Measurements from ENCODE around the gene RAMP3. TPM values are rescaled to one million over a fixed set of nuclear protein-coding genes. Genes with fewer than 3 reads are reported as not detected.
"Not testable (repeated sequence)": the region's sequence is repeated elsewhere in the genome, so short reads cannot be mapped to it uniquely, and the experiment has no call there.

RAMP3 gene
- total RNA-seq, 1 donor from 2014 or later: 5.7 TPM

- DNase-seq (ENCODE audit: low spot score in 2 of 2): no peak
- no peak for FAIRE-seq
Measured at GRCh38 chr7:45188736-45189135, 31.1 kb downstream of the RAMP3 start.

- FAIRE-seq: no peak
- DNase-seq (ENCODE audit: low spot score in 2 of 2): peak in 1 of 2 donors; percentile 5
Measured at GRCh38 chr7:45189151-45189970, 31.8 kb downstream of the RAMP3 start.

DNA sequence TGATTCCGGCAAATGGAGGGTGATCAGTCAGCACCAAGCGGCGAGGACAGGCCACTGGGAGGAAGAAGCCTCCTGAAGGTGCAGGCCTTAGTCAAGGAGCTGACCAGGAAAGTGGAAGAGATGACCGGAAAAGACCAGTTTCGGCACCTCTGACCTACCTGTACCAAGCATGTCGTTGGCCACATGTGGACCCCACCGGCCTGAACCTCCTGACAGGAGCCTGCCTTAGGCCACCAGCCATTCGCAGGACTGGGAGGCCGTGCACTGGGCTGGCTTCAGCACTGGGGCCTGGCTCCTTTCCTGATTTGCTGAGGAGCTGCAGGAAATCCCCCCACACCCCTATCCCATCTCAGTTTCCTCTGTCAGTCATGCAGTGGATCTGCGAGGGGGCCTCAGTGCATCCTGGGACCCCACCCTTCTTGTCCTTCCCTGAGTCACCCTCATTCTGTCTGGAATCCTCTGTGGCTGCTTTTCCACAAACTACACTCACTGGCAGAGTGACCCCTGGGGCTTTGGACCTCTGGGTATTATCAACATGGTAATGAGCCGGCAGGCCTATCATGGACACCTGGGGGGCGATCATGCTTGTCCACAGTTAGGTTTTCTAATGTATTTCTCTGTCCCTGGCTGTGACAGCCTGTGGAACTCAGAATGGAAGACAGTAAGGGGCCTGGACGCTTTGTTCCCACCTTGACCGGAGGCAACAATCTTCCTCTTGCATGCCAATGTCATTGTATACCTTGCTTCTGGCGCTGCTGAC, 33.0 kb downstream of the RAMP3 start:
- no peak for FAIRE-seq
- DNase-seq (ENCODE audit: low spot score in 2 of 2): peak in 1 of 2 donors; percentile 7

DNA sequence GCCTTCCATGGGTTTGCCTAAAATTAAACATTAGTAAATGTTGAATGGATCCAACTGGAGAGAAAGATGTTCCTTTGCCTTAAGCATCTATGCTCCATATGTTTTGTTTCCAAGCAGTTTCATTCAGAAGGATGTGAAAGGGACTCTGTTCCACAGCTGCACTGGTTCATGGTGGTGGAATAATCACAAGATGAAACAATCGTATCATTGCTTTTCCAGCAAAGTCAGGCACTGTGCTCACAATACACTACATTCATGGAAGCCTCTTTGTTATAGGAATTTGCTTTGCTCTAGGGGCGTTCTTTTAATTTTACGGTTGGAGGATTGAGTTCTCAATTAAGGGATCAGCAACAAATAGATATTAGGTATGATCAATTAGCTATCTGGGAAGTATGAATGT, 33.8 kb downstream of the RAMP3 start:
- peak; percentile 95 for FAIRE-seq

GRCh38 chr7:45192621-45193041, 35.0 kb downstream of the RAMP3 start:
- DNase-seq (ENCODE audit: low spot score in 2 of 2): no peak
- FAIRE-seq: no peak

More for the DNA sequence above, 33.8 kb downstream of the RAMP3 start:
- peak; percentile 28 to 59 for DNase-seq (ENCODE audit: low spot score in 2 of 2)

DNA sequence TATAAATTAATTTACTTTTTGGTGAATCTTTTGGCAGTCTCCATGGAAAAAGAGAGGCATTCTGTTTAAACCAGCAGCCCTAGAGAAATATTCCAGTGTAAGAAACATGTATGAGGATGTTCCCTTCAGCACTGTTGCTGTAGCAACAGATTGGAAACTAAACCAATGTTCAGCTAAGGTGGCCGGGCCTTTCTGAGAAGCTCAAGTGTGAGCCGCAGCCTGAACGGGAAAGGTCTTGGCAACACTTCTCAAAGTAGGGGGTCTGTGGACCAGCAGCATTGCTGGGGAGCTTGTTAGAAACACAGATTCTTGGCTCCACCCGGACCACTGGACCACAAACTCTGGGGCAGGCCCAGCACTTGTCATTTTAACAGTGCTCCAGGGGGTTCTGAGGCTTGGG, 36.2 kb downstream of the RAMP3 start:
- DNase-seq (ENCODE audit: low spot score in 2 of 2) (no peak), FAIRE-seq (no peak)

- no peak for DNase-seq (ENCODE audit: low spot score in 2 of 2)
- no peak for FAIRE-seq
Measured at GRCh38 chr7:45196374-45196773, 38.8 kb downstream of the RAMP3 start.

GRCh38 chr7:45197461-45197860, 39.9 kb downstream of the RAMP3 start:
- DNase-seq (ENCODE audit: low spot score in 2 of 2) (no peak), FAIRE-seq (no peak)

DNA sequence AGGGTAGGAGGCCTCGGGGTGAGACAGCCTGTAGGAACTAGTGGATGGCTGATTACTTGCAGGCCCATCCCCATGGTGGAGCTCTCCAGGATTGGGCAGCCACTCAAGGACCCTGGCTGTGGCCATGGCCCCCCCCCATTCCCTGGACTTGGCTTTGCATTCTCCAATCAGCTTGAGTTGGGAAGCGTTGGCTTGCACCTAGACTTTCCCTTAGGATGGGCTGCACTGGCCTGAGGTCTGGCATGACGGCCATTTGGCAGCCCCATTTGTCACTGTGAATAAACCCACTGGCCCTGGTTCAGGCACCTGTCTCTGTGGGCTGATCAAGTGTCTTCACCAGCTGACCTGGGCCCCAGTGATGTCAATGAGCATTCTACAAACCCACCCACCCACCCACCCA, 41.4 kb downstream of the RAMP3 start:
- FAIRE-seq (no peak), DNase-seq (ENCODE audit: low spot score in 2 of 2) (no peak)

GRCh38 chr7:45199506-45199905, 41.9 kb downstream of the RAMP3 start:
- FAIRE-seq (no peak), DNase-seq (ENCODE audit: low spot score in 2 of 2) (no peak)

- DNase-seq (ENCODE audit: low spot score in 2 of 2) (no peak), FAIRE-seq (no peak)
Measured at GRCh38 chr7:45202625-45203024, 45.0 kb downstream of the RAMP3 start.

- DNase-seq (ENCODE audit: low spot score in 2 of 2) (no peak), FAIRE-seq (no peak)
Measured at GRCh38 chr7:45203036-45203435, 45.4 kb downstream of the RAMP3 start.

GRCh38 chr7:45203459-45203858, 45.9 kb downstream of the RAMP3 start:
- DNase-seq (ENCODE audit: low spot score in 2 of 2): no peak
- no peak for FAIRE-seq

DNA sequence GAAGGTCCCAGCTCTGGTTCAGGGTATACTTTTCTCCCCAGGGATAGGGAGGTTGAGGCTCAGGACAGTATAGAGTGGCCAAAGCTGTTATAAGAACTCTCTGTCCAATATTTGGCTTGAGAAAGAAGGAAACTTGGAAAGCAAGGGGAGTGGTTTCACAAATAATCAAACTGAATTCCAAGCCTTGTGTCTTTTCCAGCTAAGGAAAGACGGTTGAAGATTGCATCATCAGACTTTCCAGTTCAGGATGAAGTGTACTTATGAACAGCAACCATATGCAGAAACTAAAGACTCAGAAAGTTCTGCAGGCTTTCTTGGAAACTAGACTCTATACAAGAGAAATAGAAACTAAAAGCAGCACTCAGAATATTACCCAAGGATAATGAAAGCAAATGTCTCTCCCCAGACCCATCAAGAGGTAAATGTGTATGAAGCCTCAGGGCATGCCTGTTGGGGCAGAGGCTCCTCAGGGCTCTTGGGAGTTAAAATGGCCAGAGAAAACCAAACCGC, 46.4 kb downstream of the RAMP3 start:
- DNase-seq (ENCODE audit: low spot score in 2 of 2) (no peak), FAIRE-seq (no peak)

GRCh38 chr7:45206266-45206665, 48.7 kb downstream of the RAMP3 start:
- DNase-seq (ENCODE audit: low spot score in 2 of 2); FAIRE-seq: not testable (repeated sequence)

DNA sequence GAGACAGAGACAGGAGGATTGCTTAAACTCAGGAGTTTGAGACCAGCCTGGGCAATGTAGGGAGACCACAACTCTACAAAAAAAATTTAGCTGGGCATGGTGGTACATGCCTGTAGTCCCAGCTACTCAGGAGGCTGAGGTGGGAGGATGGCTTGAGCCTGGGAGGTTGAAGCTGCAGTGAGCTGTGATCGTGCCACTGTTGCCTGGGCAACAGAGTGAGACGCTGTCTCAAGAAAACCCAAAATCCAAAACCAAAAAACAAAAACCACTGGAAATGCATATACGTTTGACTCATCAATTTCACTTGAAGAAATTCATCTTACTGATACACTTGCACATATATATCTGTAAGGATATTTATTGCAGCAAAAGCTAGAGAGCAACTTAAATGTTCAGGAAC, 52.3 kb downstream of the RAMP3 start:
- not testable (repeated sequence) for DNase-seq (ENCODE audit: low spot score in 2 of 2); FAIRE-seq

- DNase-seq (ENCODE audit: low spot score in 2 of 2) (no peak), FAIRE-seq (no peak)
Measured at GRCh38 chr7:45211066-45211465, 53.5 kb downstream of the RAMP3 start.

DNA sequence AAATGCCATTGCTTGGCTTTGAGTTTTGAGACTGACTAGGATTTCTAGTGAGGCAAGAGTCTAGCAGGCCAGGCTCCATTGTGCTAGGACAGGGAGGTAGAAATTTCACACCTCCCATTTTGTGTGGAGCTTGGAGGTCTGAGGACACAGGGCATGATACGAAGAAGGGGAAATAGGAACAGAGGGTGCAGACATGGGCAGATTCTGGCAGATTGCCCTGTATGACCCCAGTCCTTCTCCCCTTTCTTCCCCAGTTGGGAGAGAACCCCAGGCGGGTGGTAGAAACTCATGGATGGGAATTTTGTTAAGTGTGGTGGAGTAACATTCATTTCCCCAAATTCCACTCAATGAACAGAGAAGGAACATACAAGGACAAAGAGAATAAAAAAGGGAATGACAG, 54.4 kb downstream of the RAMP3 start:
- DNase-seq (ENCODE audit: low spot score in 2 of 2) (no peak), FAIRE-seq (no peak)

GRCh38 chr7:45212606-45213005, 55.0 kb downstream of the RAMP3 start:
- FAIRE-seq: no peak

DNA sequence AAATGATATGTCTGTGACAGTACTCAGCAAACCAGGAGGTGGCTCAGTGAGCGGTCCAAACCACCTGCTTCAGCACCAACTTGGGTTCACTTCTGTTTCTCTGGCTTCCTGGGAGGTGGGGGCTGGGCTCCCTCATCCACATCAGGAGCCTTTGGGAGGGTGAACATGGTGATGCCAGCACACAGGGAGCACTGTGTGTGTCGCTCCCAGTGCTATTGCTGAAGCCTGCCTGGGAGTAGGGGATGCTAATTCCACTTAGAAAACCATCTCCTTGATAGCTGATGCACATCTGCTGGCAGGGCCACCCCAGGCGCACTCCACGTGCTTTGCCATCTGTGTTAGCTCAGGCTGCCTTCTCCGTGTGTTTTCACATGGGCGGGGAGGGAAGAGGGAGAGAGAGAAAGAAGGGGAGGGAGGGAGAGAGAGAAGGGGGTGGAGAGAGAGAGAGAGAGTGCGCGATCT, 58.0 kb downstream of the RAMP3 start:
- FAIRE-seq (no peak), DNase-seq (ENCODE audit: low spot score in 2 of 2) (no peak)

More at GRCh38 chr7:45212606-45213005, 55.0 kb downstream of the RAMP3 start:
- no peak for DNase-seq (ENCODE audit: low spot score in 2 of 2)

DNA sequence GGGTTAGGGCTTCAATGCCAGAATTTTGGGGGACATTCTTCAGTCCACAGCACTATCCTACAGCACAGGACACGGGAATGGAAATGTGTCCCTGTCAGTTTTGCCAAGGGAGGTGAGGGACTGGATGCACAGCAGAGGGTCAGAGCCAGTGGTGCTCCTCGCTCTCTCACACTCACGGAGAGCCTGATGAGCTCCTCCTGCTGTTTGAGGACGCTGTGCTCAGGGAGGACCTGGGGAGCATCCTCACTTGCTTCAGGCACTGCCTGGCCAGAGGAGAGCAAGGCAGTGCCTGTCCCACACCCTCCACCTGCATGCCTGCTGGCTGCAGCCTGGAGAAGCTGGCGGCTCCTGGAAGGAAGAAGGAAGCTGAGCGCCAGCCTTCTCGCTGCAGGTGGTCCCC, 58.6 kb downstream of the RAMP3 start:
- no peak for FAIRE-seq
- DNase-seq (ENCODE audit: low spot score in 2 of 2): no peak

Measured in frontal cortex (tissue), 4 donors.